CD14-positive monocyte (primary cell): ENCODE measurements around the gene SLC44A2. TPM values are rescaled to one million over a fixed set of nuclear protein-coding genes. Genes with fewer than 3 reads are reported as not detected.

Experiments used
- DNase-seq, 3 donors: peaks; one replicate each; pipeline ENCODE4 v3.0.0-alpha.2; 2011 to 2022
- H2AFZ ChIP-seq: 2 replicates; pipeline ENCODE4 v1.6.0; 2012; ENCODE audit warnings: mild to moderate bottlenecking, low read depth, low read length, inconsistent platforms; ENCODE audit not compliant: insufficient read depth, poor library complexity, severe bottlenecking
- H3K27ac ChIP-seq, 2 donors: 1 replicate in 1 of 2; 2 replicates in 1 of 2; pipeline ENCODE4 v1.5.1; 2012 to 2013; ENCODE audit warnings: low read length in 2 of 2, control low read depth in 1 of 2, inconsistent platforms in 1 of 2, low read depth in 1 of 2, mild to moderate bottlenecking in 1 of 2
- H3K27me3 ChIP-seq, 2 donors: one replicate each; pipeline versions ENCODE4 v1.6.0 to v1.6.1; 2011 to 2013; ENCODE audit warnings: low read length in 2 of 2; ENCODE audit not compliant: control insufficient read depth in 2 of 2, insufficient read depth in 2 of 2
- H3K36me3 ChIP-seq, 2 donors: replicated peaks in 1 of 2; 1 replicate in 1 of 2; 2 replicates in 1 of 2; pipeline versions ENCODE4 v1.5.1 to v1.6.1; 2012 to 2013; ENCODE audit warnings: low read length in 2 of 2, control low read depth in 1 of 2, inconsistent platforms in 1 of 2, mild to moderate bottlenecking in 1 of 2; ENCODE audit not compliant: insufficient read depth in 2 of 2, control insufficient read depth in 1 of 2
- H3K4me1 ChIP-seq, 2 donors: 1 replicate in 1 of 2; 2 replicates in 1 of 2; pipeline versions ENCODE4 v1.5.1 to v1.6.1; 2012 to 2013; ENCODE audit warnings: low read length in 2 of 2, control low read depth in 1 of 2, inconsistent platforms in 1 of 2, mild to moderate bottlenecking in 1 of 2, moderate library complexity in 1 of 2; ENCODE audit not compliant: insufficient read depth in 2 of 2, control insufficient read depth in 1 of 2
- H3K4me2 ChIP-seq: replicated peaks from 2 replicates; pipeline ENCODE3; 2012; ENCODE audit warnings: low read length, moderate library complexity, mild to moderate bottlenecking; ENCODE audit not compliant: poor library complexity, severe bottlenecking; ENCODE audit errors: extremely low read depth
- H3K4me3 ChIP-seq, 3 experiments: fragments of 200-600 bp in 1 of 3; sonication (generic) in 1 of 3; replicated peaks in 1 of 3; 1 replicate in 2 of 3; 2 replicates in 1 of 3; pipeline ENCODE4 v1.5.1; 2011 to 2013; ENCODE audit warnings: low read length in 3 of 3, mild to moderate bottlenecking in 3 of 3, control low read depth in 2 of 3, low read depth in 2 of 3, inconsistent platforms in 1 of 3, moderate library complexity in 1 of 3
- H3K79me2 ChIP-seq: 2 replicates; pipeline ENCODE4 v1.6.0; 2012; ENCODE audit warnings: mild to moderate bottlenecking, control low read depth, inconsistent platforms, low read length, moderate library complexity; ENCODE audit not compliant: insufficient read depth
- H3K9ac ChIP-seq: 2 replicates; pipeline ENCODE4 v1.6.0; 2017; ENCODE audit warnings: low read length, mild to moderate bottlenecking; ENCODE audit not compliant: insufficient read depth, poor library complexity, severe bottlenecking
- H3K9me3 ChIP-seq, 2 donors: replicated peaks in 1 of 2; 1 replicate in 1 of 2; 2 replicates in 1 of 2; pipeline versions ENCODE4 v1.5.1 to v1.6.1; 2012 to 2013; ENCODE audit warnings: low read length in 2 of 2, control low read depth in 1 of 2; ENCODE audit not compliant: control insufficient read depth in 1 of 2, insufficient read depth in 1 of 2
- H4K20me1 ChIP-seq: 2 replicates; pipeline ENCODE4 v1.6.0; 2012; ENCODE audit warnings: mild to moderate bottlenecking, low read length, control low read depth, moderate library complexity; ENCODE audit not compliant: insufficient read depth
- H3K27ac Mint-ChIP-seq, 7 donors: one replicate each; pipeline ENCODE4 v1.8.0; 2020; ENCODE audit warnings: mild to moderate bottlenecking in 7 of 7, mixed read lengths in 7 of 7, moderate library complexity in 6 of 7, inconsistent platforms in 2 of 7
- H3K27me3 Mint-ChIP-seq, 3 donors: one replicate each; pipeline ENCODE4 v1.8.0; 2021 to 2022; ENCODE audit warnings: low read depth in 3 of 3, mild to moderate bottlenecking in 3 of 3, mixed read lengths in 3 of 3, moderate library complexity in 3 of 3, inconsistent platforms in 1 of 3
- H3K36me3 Mint-ChIP-seq, 2 donors: one replicate each; pipeline ENCODE4 v1.8.0; 2020; ENCODE audit warnings: mixed read lengths in 2 of 2, inconsistent platforms in 1 of 2, mild to moderate bottlenecking in 1 of 2
- H3K4me1 Mint-ChIP-seq: one replicate; pipeline ENCODE4 v1.8.0; 2020; ENCODE audit warnings: mild to moderate bottlenecking, mixed read lengths
- H3K4me3 Mint-ChIP-seq, 2 donors: one replicate each; pipeline ENCODE4 v1.8.0; 2020; ENCODE audit warnings: mild to moderate bottlenecking in 2 of 2, mixed read lengths in 2 of 2, moderate library complexity in 1 of 2
- H3K9me3 Mint-ChIP-seq, 7 donors: one replicate each; pipeline ENCODE4 v1.8.0; 2020 to 2022; ENCODE audit warnings: mixed read lengths in 7 of 7, mild to moderate bottlenecking in 6 of 7, moderate library complexity in 6 of 7, inconsistent platforms in 2 of 7
- CTCF ChIP-seq: fragments of 200-600 bp; IDR thresholded peaks from one replicate; pipeline ENCODE4 v1.8.0; 2022; ENCODE audit warnings: antibody characterized with exemption, mild to moderate bottlenecking
- WGBS: methylation state at CpG from one replicate; pipeline ENCODE4 v1.1.5; 2013; ENCODE audit warnings: missing lambda C conversion rate; ENCODE audit not compliant: insufficient coverage; 5-methylcytosine and 5-hydroxymethylcytosine counted together
- intact Hi-C, 2 donors: fragments of 100-400 bp; cut with micrococcal nuclease; formaldehyde crosslinking; loops; one replicate each; pipeline versions ENCODE4 v1.15.0 to v1.15.1; 2023
- polyA minus RNA-seq: library from RNA; depleted of rRNA, polyadenylated mRNA; stranded (reverse); fragments of >200 nt; gene quantifications from 2 replicates; pipeline ENCODE4 v1.2.3, GENCODE V29; 2012
- polyA plus RNA-seq, 3 donors: library from polyadenylated mRNA; depleted of rRNA in 1 of 3; unstranded in 2 of 3; stranded (reverse) in 1 of 3; fragments of 300-500 nt in 2 of 3; fragments of >200 nt in 1 of 3; fragmentation: Illumina TruSeq in 2 of 3; gene quantifications; 1 replicate in 2 of 3; 2 replicates in 1 of 3; pipeline ENCODE4 v1.2.3, GENCODE V29; 2012 to 2021
- total RNA-seq, 12 experiments: library from RNA in 1 of 12; stranded (reverse) in 1 of 12; fragments of 120-200 nt in 1 of 12; gene quantifications; one replicate each; pipeline ENCODE4 v1.2.4 and lab custom pipeline; 2013 to 2026; ENCODE audit warnings: mixed read lengths in 6 of 12, inconsistent platforms in 1 of 12

SLC44A2 gene
- total RNA-seq (2013), result 22.6 TPM
- polyA plus RNA-seq (10 to 100 TPM; 43.5 to 95.9 (median 69.4) TPM), polyA minus RNA-seq (11.8 and 19.3 TPM in 2 replicates), total RNA-seq (lab: John Stamatoyannopoulos, UW) (2.0 to 59.3 (median 36.4) reads per million in 11 experiments)

GRCh38 chr19:10625003-10625761 lies at the start of gene SLC44A2:
TSS of gene SLC44A2 (plus strand) at chr19:10625553. CDS start at chr19:10625634, 81 bp downstream.
- Histone ChIP-seq H3K9ac (no peak within 1 kb of the TSS), H3K27ac (no peak within 1 kb of the TSS), H3K27me3 (no peaks in the 10 kb centered on the region), H3K4me3 (no peak within 1 kb of the TSS), H3K9me3 (no peaks in the 10 kb centered on the region), H3K4me1 (peaks cover 0 to 6% of the 10 kb centered on the region in 2 donors), H3K36me3 (peaks cover 20 to 26% of the 10 kb centered on the region in 2 donors), H3K79me2 (no peaks in the 10 kb centered on the region), H2AFZ (no peak within 1 kb of the TSS), H3K4me2 (no peak within 1 kb of the TSS), H4K20me1 (peaks cover 69% of the 10 kb centered on the region)
- 87% methylated on average over 47 of the region's 53 CpGs for WGBS
- peaks cover 29 to 41% of the 10 kb centered on the region in 2 donors for H3K36me3 Mint-ChIP-seq
- no peaks in the 10 kb centered on the region for H3K9me3 Mint-ChIP-seq
- intact Hi-C loops, result no loop called here
- H3K4me1 Mint-ChIP-seq, result peaks cover 10% of the 10 kb centered on the region
- TF ChIP-seq CTCF, result no peak
- peak within 1 kb of the TSS; percentile 27 to 51 for H3K4me3 Mint-ChIP-seq
- H3K27me3 Mint-ChIP-seq, result peaks cover 0 to 11% (median 3%) of the 10 kb centered on the region in 3 donors
- DNase-seq, result no peak
- H3K27ac Mint-ChIP-seq, result peak within 1 kb of the TSS in 1 of 7 donors; percentile 30

- Mint-ChIP-seq H3K27ac (no peak overlapping the region), H3K4me1 (peaks cover 7% of the 10 kb centered on the region), H3K9me3 (no peaks in the 10 kb centered on the region), H3K27me3 (peaks cover 2 to 10% (median 4%) of the 10 kb centered on the region in 3 donors), H3K4me3 (no peak overlapping the region), H3K36me3 (no peaks in the 10 kb centered on the region)
- no peaks in the 10 kb centered on the region for H3K9me3 ChIP-seq
- no peaks in the 10 kb centered on the region for H3K27me3 ChIP-seq
- no peak for TF ChIP-seq CTCF
- no peaks in the 10 kb centered on the region for H4K20me1 ChIP-seq
- no peaks in the 10 kb centered on the region for H3K79me2 ChIP-seq
- intact Hi-C loops, result no loop called here
- peaks cover 0 to 3% of the 10 kb centered on the region in 2 donors for H3K4me1 ChIP-seq
- no peak overlapping the region for H3K4me3 ChIP-seq
- H3K36me3 ChIP-seq, result no peaks in the 10 kb centered on the region
- no peak overlapping the region for H3K27ac ChIP-seq
- H2AFZ ChIP-seq, result no peak overlapping the region
- H3K4me2 ChIP-seq, result no peak overlapping the region
- 90% methylated on average over 3 of the region's 6 CpGs for WGBS
- no peak overlapping the region for H3K9ac ChIP-seq
- DNase-seq, result no peak
Observed at GRCh38 chr19:10577951-10578350, 47.4 kb upstream of the SLC44A2 start.
